Activated CD8-positive, alpha-beta memory T cell treated with anti-CD3 and anti-CD28 coated beads, Interleukin-2, amount 50 U/mL, for 1 hour (primary cell): Measurements from ENCODE around the gene CHRDL2.

Source experiments
- DNase-seq: peaks from one replicate; pipeline ENCODE4 v3.0.0-alpha.2; 2020; ENCODE audit errors: extremely low read depth

CHRDL2 gene

DNA sequence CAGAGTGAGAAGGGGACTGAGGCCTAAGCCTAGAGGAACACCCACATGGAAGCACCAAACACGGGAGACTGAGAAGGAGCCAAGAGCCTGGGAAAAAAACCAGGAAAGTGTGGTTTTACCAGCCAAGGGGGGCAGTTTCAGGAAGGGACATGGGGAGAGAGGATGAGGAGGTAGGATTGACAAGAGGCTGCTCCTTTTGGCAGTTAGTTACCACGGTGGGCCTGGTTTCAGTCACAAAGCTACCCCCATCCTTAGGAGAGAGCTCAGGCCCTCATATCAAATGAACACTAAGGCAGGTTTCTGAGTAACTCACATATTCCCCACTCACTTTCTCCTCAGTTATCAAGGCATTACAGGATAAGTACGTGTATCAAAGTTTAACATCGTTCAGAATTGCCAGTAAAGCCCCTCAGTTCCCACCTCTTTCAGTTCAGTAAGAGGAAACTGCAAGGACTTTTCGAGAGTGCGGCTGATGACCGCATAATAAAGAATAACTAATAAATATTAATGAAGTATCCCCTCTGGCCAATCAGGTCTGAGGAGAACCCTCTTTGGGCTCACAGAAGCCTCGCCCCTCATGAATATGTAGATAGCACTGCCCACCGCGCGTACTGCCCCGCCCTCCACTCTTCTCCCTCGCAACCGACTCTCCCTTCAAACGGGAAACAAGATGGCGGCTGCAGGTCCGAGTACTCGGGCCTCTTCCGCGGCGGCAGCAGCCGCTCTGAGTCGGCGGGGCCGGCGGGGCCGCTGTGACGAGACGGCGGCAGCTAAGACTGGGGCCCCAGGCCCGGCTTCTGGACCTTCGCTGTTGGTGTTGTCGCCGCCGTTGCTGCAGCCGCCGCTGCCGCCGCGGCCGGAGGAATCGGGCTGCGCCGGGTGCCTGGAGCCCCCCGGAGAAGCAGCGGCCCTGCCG lies 17.2 kb upstream of the CHRDL2 start, which contains the start of gene RNF169:
Gene RNF169 (plus strand): TSS at position 639 of the 916 bp plus-strand sequence. CDS start 32 bp downstream, at position 671.
- peak; percentile 75 for DNase-seq

DNA sequence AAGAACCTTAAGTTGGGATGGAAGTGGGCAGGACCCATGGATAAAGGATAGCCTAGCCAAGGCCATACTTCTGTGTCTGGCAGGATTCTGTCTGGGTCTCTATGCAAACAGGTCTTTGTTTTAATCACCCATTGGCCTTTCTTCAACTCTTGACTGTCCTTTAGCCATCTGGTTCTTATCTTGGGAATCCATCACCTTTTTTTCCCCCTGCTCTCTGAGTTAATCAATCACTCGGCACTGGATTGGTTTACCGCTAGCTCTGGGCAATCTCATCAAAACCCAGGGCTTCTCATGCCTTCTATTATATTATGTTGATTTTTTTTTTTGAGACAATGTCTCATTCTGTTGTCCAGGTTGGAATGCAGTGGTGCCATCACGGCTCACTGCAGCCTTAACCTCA lies 15.6 kb upstream of the CHRDL2 start:
- no peak for DNase-seq

DNA sequence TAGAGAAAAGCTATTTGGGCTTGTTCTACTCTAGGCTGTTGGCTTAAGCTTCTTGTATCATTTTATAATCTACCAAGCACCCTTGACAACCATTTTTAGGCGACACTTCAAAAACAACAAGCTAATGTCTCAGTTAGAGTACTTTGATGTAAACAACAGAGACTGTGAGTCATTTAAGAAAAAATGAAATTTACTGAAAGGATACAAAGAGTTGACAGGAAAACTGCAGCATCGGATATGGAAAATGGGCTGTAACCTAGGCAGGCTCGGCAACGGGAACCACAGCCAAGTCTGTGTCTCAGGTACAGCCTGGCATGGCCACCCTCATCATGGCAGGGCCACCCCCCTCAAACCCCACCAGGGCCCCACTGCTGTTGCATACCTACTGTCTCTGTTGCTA lies 13.1 kb upstream of the CHRDL2 start:
- no peak for DNase-seq

DNA sequence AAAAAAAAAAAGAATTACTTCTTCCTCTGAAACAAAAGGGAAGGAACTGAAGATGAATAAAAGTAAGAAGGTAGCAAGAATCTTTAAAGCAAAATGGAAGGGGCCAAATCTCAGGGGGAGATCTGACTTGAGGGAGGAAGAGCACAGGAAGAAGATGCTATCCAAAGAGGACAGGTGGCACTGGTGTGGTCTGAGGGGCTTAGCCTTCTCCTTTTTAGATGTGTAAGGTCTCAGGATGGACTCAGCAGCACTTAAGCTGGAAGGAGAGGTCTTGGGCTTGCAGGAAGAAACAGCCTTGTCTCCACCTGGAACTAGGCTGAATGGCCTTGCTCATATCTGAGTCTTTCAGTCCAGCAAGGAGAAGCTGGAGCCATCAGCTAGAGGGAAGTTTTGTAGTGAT lies 12.4 kb upstream of the CHRDL2 start:
- no peak for DNase-seq

DNA sequence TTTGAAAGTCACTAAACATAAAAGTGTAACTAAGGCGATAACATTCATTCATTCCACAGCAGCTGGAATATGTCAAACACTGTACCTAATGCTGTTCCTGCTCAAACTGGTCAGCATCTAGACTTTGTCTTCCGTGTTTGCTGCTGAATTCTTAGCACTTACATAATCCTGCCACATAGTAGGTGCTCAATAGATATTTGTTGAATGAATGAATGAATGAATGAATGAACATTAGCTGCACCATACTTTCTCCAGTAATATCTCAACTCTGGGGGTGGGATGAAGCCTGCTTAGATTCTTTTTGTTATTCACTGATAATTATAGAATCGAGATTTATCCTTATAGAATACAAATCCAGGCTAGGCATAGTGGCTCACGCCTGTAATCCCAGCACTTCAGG lies 10.8 kb upstream of the CHRDL2 start:
- no peak for DNase-seq

DNA sequence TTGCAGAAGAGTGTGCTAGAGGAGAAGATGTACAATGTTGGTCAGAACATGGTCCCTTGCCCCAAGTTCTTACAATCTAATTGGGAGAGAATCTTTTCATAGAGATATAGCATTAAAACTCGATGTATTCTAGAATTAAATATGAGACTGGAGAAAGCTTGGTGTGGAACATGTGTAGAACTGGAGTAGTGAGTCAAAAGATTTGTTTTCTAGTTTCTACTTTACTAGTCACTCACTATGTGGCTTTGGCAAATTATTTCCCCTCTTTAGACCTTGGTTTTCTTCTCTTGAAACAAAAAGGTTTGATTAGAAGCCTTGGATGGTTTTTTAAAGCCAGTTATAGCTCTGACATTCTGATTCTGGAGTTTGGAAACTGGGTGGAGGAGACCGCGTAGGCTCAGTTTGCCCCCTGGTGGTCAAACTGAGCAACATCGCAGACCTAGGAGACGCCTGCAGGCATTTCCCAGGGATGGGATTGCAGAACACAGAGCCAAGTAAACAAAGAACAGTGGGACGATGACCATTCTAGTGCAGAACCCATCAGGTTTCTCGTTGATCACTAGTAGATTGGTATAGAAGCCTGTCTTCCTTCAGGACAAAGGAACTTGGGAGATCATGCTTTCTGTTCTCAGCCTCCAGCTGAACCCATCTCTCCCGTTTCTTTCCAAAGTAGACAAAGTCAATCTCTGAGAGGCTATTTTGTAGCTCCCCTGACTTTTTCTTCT lies 8.5 kb upstream of the CHRDL2 start:
- no peak for DNase-seq

DNA sequence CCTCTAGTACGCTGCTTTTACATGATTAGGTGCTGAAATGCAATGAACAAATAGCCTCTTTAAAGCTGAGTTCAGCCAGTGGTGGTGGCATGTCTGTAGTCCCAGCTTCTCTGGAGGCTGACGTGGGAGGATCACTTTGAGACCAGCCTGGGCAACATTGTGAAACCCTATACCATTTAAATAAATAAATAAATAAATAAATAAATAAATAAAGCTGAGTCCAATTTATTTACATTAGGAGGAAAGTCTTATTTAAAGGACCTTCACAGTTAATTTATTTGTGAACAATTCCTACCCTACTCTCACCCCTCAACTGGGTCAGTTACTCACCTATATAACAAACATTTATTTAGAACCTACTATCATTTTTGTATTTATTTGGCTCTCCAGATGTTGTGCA lies 4.8 kb upstream of the CHRDL2 start:
- no peak for DNase-seq

DNA sequence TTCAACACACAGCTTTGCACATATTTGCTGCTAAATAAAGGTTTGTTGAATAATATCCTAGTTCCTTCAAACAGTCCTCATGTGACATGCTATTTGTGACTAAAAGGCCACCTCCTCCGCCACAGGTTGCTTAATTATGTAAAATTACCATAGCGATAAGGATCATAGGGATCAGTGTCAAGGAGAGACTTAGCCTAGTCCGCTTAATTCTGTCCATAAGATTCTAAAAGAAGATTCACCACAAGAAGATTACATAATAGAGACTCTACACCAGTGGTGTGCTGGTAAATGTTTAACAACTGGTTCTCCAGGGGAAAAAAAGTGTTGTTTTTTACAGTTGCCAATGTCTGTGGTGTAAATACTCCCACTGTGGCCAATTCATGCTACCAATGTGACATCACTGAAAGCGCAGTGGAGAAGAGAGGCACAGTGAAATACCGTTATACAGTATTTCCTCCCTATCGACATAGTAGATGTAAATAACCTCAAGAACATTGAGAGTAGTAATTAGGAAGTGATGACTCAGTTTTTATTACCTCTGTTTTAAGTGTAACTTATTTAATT lies 4.2 kb upstream of the CHRDL2 start:
- DNase-seq = no peak

DNA sequence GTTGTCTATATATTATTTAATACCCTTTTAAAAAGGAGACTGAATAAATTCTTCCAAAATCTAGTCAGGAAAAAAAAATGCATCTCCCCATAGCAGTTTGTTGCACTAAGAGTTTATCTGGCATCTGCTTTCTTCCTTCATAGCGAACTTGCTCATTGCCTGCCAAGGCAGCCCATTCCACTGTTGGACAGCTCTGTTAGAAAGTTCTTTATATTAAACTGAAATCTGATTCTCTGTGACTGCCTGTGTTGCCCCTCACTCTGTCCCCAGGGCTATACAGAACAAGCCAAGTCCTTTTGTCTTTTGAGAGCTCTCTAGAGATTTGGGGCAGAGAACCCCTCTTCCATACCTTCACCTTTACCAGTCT lies 3.3 kb upstream of the CHRDL2 start:
- no peak for DNase-seq

DNA sequence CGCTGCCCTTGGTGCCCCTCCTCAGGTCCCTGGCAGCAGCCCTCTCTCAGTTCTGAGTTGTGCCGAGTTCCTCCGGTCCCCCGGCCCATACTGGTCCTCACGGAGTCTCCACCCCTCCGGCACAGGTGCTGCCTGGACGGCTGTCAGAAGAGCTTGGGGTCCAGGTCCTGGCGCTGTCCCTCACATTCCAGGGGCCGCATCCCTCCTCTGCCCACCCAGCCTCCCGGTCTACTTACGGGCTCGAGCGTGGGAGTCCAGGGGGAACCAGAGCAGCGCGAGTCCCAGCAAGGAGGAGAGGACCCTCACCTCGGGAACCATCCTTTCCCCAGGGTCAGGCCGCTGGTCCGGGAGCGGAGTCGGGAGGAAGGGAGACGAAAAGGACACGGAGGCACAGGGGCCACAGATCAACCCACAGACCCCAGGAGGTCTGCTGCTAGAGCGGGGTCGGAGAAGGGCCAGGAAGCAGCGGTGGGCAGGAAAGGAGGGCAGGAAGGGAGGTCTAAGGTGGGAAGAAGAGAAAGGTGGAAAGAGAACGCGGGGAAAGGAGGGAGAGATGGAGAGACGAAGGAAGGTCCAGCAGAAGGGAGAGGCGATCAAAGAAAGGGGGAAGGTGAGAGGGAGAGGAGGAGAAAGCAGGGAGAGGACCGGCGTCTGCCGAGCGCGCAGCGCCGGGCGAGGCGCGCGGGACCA lies 510 bp downstream of the CHRDL2 start:
- DNase-seq = no peak

DNA sequence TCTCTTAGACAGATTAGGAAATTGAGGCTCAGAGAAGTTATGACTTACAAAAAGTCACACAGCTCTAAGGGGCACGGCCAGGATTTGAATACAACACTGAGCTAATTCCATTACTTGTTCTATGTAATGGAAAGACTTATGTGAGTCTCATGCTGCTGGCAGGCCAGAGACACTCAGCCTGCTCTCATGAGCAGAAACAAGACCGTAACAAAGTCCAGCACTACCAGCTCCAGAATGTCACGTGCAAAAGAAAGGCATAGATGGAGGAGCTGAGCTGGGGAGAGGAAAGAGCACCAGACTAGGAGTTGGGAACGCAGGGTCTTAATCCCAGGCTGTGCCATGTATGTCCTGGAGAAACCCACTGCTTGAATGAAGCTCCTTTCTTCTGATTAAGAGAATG lies 1.8 kb downstream of the CHRDL2 start:
- no peak for DNase-seq

DNA sequence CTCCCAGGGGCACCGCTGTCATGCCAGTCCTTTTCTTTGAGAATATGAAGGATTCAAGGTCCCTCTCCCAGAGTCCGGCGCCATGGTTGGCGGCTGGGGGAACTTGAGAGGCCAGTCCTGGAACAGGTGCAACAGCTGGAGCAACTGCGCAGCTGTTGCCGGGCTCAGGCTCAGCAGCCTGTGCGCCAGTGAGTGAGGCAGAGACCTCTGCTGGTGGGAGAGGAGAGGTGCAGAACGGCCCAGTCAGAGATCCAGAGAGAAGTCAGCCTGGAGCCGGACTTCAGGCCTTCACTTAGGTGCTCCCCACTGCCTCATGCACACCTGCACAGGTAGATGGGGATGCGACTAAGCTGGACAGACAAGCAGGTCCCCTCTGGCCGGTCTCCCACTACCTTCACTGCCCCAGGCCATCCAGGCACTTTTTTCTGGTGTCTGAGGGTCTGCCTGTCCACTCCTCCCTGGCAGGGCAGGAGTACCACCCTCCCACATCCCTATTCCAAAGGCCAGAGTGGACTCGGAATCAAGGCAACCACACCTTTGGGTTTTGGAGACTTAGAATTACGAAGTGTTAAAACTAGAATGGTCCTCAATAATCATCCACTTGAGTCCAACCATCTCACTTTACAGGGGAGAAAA lies 4.6 kb downstream of the CHRDL2 start:
- no peak for DNase-seq

DNA sequence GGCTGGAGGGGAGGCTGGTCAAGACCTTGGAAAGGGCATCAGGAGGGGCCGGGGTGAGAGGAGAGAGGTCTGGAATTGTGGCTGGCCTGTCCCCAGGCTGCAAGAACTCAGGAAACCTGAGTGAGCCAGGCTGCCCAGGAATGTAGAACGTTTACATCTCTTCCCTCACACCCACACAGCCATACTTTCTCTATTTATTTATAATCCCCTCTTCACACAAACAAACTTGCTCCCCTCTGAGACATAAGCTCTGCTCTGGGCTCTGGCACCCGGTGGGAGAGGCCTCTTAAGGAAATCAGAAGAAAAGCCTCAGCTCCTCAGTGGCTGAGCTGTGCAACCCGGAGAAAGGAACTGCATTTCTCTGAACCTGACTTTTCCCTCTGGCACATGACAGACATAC lies 5.5 kb downstream of the CHRDL2 start:
- no peak for DNase-seq

DNA sequence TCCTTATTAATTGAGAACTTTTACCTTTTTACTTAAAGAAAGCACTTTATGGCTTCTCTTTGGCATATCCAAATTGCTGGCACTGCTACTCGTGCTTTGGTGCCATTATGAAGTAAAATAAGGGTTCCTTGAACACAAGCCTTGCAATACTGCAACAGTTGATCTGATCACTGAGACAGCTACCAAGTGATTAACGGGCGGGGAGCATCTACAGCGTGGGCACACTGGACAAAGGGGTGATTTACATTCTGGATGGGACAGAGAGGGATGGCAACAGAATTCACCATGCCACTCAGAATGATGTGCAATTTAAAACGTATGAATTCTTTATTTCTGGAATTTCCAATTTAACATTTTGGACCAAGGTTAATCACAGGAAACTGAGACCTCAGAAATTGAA lies 7.7 kb downstream of the CHRDL2 start:
- DNase-seq = no peak

DNA sequence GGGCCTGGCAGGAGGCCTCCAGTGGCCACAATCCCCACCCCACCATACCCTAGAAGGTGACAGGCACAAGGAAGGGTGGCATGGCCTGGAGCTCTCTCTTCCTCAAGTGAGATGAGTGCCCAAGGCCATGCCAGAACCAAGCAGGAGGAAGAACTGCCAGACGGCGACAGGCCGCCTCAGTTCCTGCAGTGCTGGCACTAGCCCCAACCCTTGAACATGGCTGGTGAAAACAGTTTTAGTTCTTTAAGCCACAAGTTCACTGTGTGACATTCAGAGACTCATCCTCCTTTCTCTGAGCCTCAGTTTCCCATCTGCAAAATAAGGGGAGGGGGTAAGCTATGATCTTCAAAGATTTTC lies 9.8 kb downstream of the CHRDL2 start:
- DNase-seq = no peak

DNA sequence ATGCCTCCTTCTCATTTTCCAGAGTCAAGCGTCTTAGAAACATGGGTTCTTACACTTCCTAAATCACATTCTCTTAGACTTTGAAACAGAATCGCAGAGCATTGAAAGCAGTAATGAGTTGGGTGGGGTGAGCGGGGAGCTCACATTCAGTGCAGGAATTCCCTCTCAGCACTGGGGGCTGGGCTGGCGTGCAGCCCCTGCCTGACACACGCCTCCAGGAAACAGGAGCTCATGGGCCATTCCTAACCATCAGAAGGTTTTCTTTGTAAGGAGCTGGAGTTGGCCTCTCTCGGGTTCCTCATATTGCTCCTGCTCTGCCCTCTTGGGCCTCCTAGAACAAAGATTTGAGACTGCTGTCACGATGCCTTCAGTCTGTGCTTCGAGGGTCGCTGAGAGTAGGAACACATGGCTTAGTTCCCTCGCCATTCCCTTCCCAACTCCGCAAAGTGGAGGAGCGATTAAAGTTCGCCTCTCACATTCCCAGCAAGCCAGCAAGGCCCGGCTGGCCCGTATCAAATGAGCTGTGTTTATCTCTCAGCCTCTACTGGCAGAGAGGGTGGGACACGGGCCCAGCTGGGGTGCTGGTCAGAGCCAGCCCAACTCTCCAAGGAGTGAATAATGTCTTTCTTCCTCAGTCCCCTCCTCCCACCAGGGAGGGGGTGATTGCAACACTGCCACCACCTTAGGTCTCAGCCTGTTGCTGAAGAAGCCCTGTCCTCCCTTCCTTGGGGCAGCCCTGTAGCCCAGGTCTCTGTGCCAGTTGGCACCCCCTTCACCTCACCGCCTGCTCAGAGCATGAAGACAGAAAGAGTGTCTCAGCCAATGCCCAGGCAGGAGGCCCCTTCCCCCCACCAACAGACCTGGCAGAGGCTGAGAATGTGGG lies 10.4 kb downstream of the CHRDL2 start:
- no peak for DNase-seq

DNA sequence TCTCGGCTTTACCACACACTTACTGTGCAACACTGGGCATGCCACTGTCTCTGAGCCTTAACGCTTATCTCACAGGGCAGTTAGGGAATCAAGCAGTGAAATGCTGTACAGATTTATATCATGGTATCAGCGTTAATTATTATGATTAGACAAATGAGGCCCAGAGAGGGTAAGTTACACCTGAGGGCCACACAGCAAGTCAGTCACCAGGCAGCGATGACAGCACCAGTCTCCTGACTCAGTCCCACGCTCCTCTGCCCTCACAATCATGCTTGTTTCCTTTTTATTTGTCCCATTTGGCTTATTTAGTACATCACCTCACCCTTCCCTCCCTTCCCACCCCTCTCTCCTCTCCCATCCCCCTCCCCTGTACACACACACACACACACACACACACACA lies 12.2 kb downstream of the CHRDL2 start:
- no peak for DNase-seq

DNA sequence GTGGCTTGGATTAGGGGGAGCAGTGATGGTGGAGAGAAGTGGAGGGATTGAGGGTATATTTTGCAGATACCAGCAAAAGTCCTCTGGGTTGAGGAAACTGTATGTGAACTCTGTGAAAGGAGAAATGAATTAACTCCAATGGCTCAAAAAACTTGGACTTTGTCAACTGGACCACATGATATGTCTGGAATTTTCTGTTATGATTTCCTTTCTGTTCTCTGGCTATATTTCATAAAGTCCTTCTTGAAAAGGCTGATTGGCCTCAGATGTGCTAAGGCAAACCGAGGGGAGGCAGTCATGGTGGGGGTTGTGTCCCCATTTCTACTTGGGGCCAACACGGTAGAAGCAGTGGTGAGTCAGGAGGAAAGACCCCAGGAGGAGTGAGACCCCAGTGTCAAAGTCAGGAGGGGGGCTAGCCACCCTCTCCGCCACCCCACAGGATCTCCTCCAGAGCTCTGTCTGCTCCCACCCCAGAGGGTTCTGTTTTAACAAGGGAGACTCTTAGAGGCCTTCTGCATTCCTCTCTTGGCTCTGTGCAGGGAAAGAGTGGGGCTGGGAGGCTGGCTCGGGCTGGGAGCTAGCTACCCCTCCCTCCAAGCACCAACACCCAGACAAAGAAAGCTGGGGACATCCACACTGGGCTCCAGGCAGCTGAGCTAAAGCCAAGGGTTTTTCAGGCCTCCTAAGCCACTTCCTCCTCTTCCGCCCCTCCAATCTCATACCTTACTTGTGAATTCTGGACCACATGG lies 13.8 kb downstream of the CHRDL2 start:
- no peak for DNase-seq

DNA sequence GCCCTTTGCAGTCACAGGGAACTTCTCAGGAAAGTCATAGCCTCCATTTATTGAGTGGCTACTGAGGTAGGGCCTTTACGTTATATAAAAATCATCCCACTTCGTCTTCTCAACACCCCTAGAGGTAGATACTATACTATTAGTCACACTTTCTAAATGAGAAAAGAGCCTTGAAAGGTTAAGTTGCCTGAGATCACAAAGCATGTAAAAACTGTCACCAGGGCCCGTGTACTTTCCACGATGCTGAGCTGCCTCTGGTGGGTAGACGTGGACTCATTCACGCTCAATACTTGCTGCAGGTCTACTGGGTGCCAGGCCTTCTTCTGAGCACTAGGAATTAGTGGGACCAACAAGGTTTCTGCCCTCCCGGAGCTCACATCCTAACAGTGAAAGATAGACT lies 16.3 kb downstream of the CHRDL2 start:
- DNase-seq = no peak

DNA sequence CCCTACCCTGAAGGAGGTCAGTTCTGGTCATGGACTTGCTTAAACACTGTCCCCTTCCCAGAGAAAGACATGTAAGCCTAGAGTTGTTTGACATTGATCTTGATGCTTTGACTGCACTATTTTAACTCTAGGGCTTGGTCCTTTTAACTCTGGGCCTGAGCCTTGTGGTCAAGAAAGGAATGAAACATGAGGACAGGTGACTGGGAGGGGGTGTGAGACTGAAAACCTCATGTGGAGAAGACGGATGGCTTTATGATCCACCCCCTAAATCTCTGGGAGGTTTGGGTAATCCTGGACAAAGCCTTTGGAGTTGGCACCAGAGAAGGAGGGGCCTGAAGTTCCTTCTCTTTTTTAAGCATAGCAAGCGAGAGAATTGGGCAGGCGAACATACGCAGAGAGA lies 17.5 kb downstream of the CHRDL2 start:
- DNase-seq = no peak
